OCI-LY7 (cell line): Measurements from ENCODE around the gene BCDIN3D.

ENCODE experiments used
- CTCF ChIP-seq: fragments of 200-600 bp; sonication (generic); conservative IDR thresholded peaks from 2 replicates; pipeline ENCODE4 v1.5.1; 2014; ENCODE audit warnings: mild to moderate bottlenecking, antibody characterized with exemption, low read length, moderate library complexity, mixed read lengths
- EZH2phosphoT487 ChIP-seq: fragments of 200-600 bp; sonication (generic); IDR thresholded peaks from 2 replicates; pipeline ENCODE4 v1.6.1; 2018; ENCODE audit warnings: low read depth, borderline replicate concordance, mild to moderate bottlenecking, mixed run types, antibody characterized with exemption, low read length, moderate library complexity, mixed read lengths

GRCh38 chr12:49853671-49854070 lies 10.8 kb upstream of the BCDIN3D start:
- TF ChIP-seq CTCF: no peak
- no peak for TF ChIP-seq EZH2phosphoT487
